GM12891 (cell line): ENCODE results near the gene TSC22D2.

Source experiments
- POLR2A ChIP-seq: IDR thresholded peaks from 2 replicates; pipeline ENCODE4 v1.6.1; 2011; ENCODE audit warnings: low read depth, low read length, control low read depth
- POLR2AphosphoS5 ChIP-seq: IDR thresholded peaks from 2 replicates; pipeline ENCODE4 v1.6.1; 2011; ENCODE audit warnings: low read depth, low read length, control low read depth
- POU2F2 ChIP-seq: IDR thresholded peaks from 2 replicates; pipeline ENCODE4 v1.6.1; 2011; ENCODE audit warnings: low read depth, mild to moderate bottlenecking, control low read depth, low read length, moderate library complexity
- TAF1 ChIP-seq: IDR thresholded peaks from 2 replicates; pipeline ENCODE4 v1.6.1; 2011; ENCODE audit warnings: low read depth, low read length, control low read depth

DNA sequence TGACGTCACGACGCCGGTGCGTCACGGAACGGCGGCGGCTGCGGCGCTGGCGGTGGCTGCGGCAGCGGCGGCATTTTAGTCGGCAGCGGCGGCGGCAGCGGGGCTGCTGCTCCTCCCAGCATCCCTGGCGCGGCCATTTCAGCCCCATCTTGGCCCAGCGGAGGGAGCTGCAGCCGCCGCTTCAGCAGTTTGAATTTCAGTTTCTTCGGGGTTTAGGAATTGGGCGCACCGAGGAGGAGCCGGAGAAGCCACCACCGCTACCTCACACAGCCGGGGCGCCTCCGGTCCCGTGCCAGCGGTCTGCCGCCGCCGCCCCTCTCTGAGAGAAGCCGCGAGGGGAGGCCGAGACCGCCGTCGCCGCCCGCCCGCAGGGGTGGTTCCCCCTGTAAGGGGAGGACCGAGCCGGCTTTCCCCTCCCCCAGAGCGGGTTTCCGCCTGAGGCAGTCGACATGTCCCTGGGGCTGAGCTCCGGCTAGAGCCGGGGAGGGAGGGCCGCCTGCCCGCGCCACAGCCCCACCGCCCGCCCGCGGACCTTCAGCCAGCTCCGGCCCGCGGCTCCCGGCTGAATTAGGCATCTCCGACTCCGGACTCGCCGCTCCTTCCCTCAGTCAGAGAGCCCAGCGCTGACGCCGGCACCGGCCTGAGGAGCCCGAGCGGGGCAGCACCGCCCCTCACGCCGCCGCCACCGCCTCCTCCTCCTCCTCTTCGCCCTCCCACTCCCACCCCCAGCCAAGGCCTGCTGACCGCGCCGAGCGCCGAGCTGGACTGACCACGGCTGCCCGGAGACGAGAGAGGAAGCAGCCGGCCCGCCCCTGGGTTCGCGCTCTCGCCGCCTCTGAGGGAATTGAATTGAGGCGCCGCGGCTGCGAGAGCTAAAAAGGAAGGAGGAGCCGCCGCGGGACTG is at the start of gene TSC22D2:
- TF ChIP-seq TAF1 (no peak; the same call in 1 of the 2 replicates), POLR2A (no peak; the same call in 1 of the 2 replicates), POLR2AphosphoS5 (0 out of 2 replicates have a peak, but pooled peaks have one; percentile 12), POU2F2 (peak; percentile 63; the same call in 1 of the 2 replicates)
